ENCODE data around the gene LIN28B.

GRCh38 chr6:104969108-104969507 is 12.2 kb downstream of the LIN28B start:
- no peak for TF ChIP-seq CTCF (IDR thresholded peaks at IDR 0.05; ENCODE audit: insufficient read depth, low read length)
- no peak for TF ChIP-seq POLR2AphosphoS5 (IDR thresholded peaks at IDR 0.05; ENCODE audit: low read depth)
- TF ChIP-seq GABPA (IDR thresholded peaks at IDR 0.05; ENCODE audit: low read depth), result no peak
